ENCODE data around the gene HDDC2. TPM values are rescaled to one million over a fixed set of nuclear protein-coding genes. Genes with fewer than 3 reads are reported as not detected.
"Not testable (repeated sequence)": the region's sequence is repeated elsewhere in the genome, so short reads cannot be mapped to it uniquely, and the experiment has no call there.

Gene HDDC2
- total and polyA plus RNA-seq, 12 donors: 70.9 to 107 (median 103) TPM

DNA sequence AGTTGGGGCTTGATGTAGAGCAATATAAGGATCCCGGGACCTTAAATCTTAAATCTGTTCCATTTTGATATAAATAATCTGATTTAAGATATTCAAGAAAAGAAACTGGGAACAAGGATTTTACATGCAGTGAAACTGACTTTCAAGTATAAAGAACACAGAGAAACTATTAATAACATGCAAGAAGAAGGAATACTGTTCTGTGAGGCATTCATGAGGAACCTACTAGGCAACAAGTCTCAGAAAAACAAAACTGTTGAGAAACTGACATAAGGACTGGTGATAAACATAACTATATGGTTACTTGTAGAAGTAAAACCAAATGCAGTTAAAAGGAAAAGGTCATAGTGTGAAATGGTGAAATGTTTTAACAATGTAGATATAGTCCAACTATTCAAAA is 15.8 kb downstream of the HDDC2 start:
- no peak overlapping the region for H3K4me3 ChIP-seq
- WGBS, 2 donors: 99 to 100% methylated on average over 1 of the region's 1 CpG
- no peak overlapping the region for H3K27ac ChIP-seq
- H3K36me3 ChIP-seq: peaks cover 0 to 72% (median 31%) of the 10 kb centered on the region in 9 donors
- TF ChIP-seq, protein P1, sequence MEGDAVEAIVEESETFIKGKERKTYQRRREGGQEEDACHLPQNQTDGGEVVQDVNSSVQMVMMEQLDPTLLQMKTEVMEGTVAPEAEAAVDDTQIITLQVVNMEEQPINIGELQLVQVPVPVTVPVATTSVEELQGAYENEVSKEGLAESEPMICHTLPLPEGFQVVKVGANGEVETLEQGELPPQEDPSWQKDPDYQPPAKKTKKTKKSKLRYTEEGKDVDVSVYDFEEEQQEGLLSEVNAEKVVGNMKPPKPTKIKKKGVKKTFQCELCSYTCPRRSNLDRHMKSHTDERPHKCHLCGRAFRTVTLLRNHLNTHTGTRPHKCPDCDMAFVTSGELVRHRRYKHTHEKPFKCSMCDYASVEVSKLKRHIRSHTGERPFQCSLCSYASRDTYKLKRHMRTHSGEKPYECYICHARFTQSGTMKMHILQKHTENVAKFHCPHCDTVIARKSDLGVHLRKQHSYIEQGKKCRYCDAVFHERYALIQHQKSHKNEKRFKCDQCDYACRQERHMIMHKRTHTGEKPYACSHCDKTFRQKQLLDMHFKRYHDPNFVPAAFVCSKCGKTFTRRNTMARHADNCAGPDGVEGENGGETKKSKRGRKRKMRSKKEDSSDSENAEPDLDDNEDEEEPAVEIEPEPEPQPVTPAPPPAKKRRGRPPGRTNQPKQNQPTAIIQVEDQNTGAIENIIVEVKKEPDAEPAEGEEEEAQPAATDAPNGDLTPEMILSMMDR (IDR thresholded peaks at IDR 0.05): no peak
- H3K4me1 ChIP-seq: peaks cover 0 to 5% (median 0%) of the 10 kb centered on the region in 9 donors
- ATAC-seq (no peak), DNase-seq (no peak)
- peaks cover 0 to 37% (median 5%) of the 10 kb centered on the region in 11 donors for H3K9me3 ChIP-seq
- intact Hi-C loops (cut with DNase I): no loop called here
- no peaks in the 10 kb centered on the region for H3K27me3 ChIP-seq

DNA sequence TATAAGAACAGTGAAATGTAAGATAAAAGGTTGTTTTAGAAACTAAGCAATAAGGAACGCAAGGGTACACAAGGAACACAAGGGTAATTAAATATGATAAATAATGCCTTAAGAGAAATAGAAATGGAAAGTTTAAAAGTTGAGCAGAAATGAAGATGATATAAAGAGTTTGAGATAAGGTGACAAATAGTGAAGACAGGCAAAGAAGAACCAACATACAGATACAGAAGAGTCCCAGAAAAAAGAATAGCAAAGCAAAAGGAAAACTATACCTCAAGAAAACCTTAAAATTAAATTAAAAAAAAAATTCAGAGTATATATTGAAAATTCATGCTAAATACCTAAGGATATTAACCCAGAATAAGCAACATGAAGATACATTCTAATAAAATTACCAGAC is 16.4 kb downstream of the HDDC2 start:
- Histone ChIP-seq H3K27ac (no peak overlapping the region), H3K9me3 (peaks cover 0 to 43% (median 5%) of the 10 kb centered on the region in 11 donors), H3K4me3 (no peak overlapping the region), H3K27me3 (no peaks in the 10 kb centered on the region), H3K36me3 (peaks cover 0 to 72% (median 37%) of the 10 kb centered on the region in 9 donors), H3K4me1 (peaks cover 0 to 5% (median 0%) of the 10 kb centered on the region in 9 donors)
- WGBS, 2 donors: 96 to 100% methylated on average over 1 of the region's 1 CpG
- DNase-seq (no peak), ATAC-seq (no peak)
- TF ChIP-seq, protein P1 (IDR thresholded peaks at IDR 0.05): no peak
- intact Hi-C loops (cut with DNase I): no loop called here

DNA sequence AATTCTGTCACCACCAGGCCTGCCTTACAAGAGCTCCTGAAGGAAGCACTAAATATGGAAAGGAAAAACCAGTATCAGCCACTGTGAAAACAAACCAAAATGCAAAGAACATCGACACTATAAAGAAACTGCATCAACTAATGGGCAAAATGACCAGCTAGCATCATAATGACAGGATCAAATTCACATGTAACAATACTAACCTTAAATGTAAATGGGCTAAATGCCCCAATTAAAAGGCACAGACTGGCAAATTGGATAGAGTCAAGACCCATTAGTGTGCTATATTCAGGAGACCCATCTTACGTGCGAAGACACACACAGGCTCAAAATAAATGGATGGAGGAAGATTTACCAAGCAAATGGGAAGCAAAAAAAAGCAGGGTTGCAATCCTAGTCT is 19.3 kb downstream of the HDDC2 start:
- peaks cover 0 to 73% (median 33%) of the 10 kb centered on the region in 9 donors for H3K36me3 ChIP-seq
- DNase-seq, H3K27me3 ChIP-seq, H3K4me3 ChIP-seq, H3K4me1 ChIP-seq, ATAC-seq, H3K27ac ChIP-seq: not testable (repeated sequence)
- WGBS, 2 donors: 93 to 99% methylated on average over 3 of the region's 3 CpGs
- intact Hi-C loops (cut with DNase I): loop anchor here in 1 of 10 donors (1.0 kb wide), 1 partner anchor 11 kb away; no protein-coding TSS in a partner anchor
- H3K9me3 ChIP-seq: peaks cover 0 to 47% (median 5%) of the 10 kb centered on the region in 11 donors

DNA sequence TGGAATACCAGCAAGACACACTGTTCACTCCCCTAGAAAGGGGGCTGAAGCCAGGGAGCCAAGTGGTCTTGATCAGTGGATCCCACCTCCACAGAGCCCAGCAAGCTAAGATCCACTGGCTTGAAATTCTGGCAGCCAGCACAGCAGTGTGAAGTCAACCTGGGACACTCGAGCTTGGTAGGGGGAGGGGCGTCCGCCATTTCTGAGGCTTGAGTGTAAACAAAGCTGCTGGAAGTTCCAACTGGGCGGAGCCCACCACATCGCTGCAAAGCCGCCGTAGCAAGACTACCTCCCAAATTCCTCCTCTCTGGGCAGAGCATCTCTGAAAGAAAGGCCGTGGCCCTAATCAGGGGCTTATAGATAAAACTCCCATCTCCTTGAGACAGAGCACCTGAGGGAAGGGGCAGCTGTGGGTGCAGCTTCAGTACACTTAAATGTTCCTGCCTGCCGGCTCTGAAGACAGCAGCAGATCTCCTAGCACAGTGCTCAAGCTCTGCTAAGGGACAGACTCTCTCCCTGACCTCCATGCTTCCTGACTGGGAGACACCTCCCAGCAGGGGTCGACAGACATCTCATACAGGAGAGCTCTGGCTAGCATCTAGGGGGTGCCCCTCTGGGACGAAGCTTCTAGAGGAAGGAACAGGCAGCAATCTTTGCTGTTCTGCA is 21.3 kb downstream of the HDDC2 start:
- ATAC-seq; H3K27ac ChIP-seq; H3K4me3 ChIP-seq; DNase-seq; intact Hi-C loops (cut with DNase I); H3K27me3 ChIP-seq; H3K4me1 ChIP-seq: not testable (repeated sequence)
- peaks cover 0 to 40% (median 3%) of the 10 kb centered on the region in 11 donors for H3K9me3 ChIP-seq
- WGBS, 2 donors: 88 to 94% methylated on average over 11 of the region's 11 CpGs
- peaks cover 0 to 73% (median 23%) of the 10 kb centered on the region in 9 donors for H3K36me3 ChIP-seq

DNA sequence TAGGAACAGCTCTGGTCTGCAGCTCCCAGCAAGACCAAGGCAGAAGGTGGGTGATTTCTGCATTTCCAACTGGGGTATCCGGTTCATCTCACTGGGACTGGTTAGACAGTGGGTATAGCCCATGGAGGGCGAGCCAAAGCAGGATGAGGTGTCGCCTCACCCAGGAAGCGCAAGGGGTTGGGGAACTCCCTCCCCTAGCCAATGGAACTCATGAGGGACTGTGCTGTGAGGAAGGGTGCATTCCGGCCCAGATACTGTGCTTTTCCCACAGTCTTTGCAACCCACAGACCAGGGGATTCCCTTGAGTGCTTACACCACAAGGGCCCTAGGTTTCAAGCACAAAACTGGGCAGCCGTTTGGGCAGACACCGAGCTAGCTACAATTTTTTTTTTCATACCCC is 21.8 kb downstream of the HDDC2 start:
- TF ChIP-seq, protein P1 (IDR thresholded peaks at IDR 0.05): no peak
- 97 to 98% methylated on average over 7 of the region's 7 CpGs for WGBS, 2 donors
- H3K27me3 ChIP-seq: no peaks in the 10 kb centered on the region
- ATAC-seq (no peak), DNase-seq (no peak)
- no peak overlapping the region for H3K27ac ChIP-seq
- intact Hi-C loops (cut with DNase I): loop anchor here in 1 of 10 donors (10.0 kb wide), 1 partner anchor 115 kb away; no protein-coding TSS in a partner anchor
- peaks cover 0 to 73% (median 23%) of the 10 kb centered on the region in 9 donors for H3K36me3 ChIP-seq
- H3K4me3 ChIP-seq: no peak overlapping the region
- H3K9me3 ChIP-seq: peaks cover 0 to 35% (median 0%) of the 10 kb centered on the region in 11 donors
- peaks cover 0 to 4% (median 0%) of the 10 kb centered on the region in 9 donors for H3K4me1 ChIP-seq
